Activated CD4-positive, alpha-beta T cell treated with anti-CD3 and anti-CD28 coated beads, Interleukin-2, Interleukin-4, amounts not matched to agents 100 ng/mL and 50 ng/mL, durations not matched to agents 16 hours and 8 hours (primary cell): ENCODE data around the gene ELAVL2.

Experiments
- DNase-seq: peaks from one replicate; pipeline ENCODE4 v3.0.0-alpha.2; 2020; ENCODE audit warnings: low spot score

Gene ELAVL2

GRCh38 chr9:23721466-23721865 is 104.6 kb downstream of the ELAVL2 start:
- no peak for DNase-seq

DNA sequence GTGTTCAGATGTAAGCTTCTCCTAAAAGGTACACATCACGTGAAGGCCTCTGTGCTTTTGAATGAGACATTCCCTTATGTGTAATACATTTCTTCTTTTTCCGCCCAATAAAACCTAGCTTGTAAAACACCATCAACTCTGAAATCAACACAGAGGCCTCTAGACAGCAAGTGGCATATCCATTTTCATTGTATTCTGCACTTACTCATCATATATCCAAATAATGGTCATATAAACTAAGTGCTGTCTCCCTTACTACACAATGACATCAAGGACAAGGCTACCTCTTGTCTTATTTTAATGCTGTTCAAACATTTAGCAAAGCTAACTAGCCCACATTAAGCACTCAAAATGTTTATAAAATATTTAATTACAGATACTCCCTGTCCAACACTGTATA is 108.5 kb downstream of the ELAVL2 start:
- no peak for DNase-seq

DNA sequence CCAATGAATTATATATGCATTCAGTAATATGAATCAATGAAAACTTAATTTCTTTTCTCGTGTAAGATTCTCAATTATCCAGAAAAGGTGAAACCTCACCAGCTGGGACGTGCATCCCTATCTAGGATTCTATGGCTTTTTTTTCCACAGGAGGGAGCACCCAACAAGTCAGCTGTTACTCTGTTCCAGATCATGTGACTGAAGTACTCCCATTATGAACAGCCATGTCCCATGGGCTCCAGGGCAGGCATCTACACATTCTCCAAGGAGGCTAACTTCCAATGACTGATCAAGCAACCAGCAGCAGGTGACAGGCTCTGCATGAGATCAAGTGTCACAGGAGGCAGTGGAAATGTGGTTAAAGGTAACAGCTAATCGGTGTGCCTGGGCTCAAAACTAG is 118.8 kb downstream of the ELAVL2 start:
- no peak for DNase-seq

DNA sequence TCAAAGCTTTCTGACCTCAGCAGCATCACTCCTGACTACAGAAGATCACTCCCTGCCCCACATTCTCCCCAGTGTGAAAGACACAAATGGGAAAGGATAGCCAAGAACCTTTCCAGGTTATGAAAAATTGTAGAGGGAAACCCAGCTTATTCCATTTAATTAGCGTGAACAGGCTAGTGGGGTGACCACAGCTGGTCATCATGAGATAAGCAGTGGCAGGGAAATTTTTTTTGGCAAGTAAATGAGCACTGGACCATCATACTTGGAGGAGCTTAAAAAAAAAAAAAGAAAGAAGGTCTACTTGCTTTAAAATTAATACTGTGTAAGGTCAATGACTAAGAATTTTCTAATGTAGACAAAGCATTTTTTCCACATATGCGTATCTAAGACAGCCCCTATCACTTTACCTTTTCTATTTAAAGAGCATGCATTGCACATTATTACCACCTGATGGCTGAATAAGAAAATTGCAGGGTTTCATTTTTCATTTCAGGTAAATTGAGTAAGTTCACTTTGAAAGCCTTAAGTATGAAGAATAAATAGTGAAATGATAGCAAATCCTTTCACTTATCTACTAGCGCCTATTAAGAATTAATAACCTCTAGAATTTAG is 123.6 kb downstream of the ELAVL2 start:
- no peak for DNase-seq

DNA sequence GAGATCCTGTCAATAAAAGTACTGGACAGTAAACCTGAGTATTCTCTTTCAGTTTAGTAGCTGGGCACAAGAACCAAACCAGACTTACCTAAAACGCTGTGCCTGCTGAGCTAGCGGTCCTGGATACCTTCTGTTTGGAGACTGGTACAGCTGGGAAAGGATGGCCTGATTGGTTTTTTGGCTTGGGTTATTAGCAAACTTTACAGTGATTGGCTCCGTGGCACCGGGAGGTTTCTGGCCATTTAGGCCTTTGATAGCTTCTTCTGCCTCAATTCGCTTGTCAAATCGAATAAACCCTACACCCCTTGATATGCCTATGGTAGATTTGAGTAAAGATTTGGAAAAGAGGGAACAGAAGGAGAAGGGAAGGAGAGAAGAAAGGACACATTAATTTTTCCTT is 124.7 kb downstream of the ELAVL2 start:
- no peak for DNase-seq

- DNase-seq, result no peak
Observed at GRCh38 chr9:23700359-23700758, 125.7 kb downstream of the ELAVL2 start.

GRCh38 chr9:23698161-23698560 is 127.9 kb downstream of the ELAVL2 start:
- no peak for DNase-seq

DNA sequence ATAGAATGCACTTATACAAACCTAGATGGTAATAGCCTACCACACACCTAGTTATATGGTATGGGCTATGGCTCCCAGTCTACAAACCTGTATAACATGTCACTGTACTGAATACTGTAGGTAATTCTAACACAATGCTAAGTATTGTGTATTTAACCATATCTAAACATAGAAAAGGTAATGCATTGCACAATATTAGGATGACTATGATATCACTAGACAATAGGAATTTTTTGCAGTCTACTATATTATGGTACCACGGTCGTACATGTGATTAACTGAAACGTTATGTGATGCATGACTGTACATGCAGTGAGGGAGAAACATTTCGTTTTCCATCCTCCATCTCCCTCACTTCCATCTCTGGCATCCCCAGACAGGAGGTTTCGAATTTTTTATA is 130.5 kb downstream of the ELAVL2 start:
- DNase-seq, result no peak

DNA sequence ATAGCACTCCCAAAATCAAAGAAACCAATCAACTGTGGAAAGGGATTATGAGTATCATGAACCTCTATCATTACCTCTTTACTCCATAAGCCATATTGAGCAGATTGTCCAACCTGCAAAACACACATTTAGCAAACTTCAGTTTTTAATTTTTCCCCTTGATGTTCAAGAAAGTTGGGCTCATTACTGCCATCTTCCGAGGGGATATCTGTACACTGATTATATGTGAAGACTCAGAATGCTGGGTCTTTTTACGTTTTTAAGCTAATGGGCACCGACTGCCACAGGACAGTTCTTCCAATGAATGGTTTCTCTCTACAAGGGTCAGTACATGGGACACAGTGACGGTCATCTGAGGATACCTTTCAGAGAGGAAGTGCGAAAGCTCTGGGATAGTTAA is 132.7 kb downstream of the ELAVL2 start:
- no peak for DNase-seq

GRCh38 chr9:23686896-23687295 is 139.1 kb downstream of the ELAVL2 start:
- no peak for DNase-seq

GRCh38 chr9:23686257-23686656 is 139.8 kb downstream of the ELAVL2 start:
- DNase-seq, result no peak

DNA sequence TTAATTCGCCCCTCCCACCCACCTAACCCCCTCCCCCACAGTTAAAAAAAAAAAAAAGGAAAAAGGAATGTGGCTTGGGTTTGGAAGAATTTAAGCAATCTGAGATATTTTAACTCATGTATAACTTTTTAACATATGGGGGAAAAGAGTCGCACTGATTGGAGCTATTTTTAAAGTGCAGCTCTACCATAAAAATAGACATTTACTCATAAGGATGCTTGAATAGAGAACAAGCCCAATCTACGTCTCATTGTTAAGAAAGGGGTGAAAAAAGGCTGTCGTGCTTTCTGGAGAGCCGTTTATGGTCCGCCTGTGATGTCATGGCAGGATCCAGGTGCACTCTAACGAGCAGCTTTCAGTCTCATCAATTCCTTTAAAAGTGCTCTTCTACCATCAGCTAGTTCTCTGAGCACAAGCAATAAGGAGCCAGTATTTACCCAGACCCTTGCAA is 142.4 kb downstream of the ELAVL2 start:
- DNase-seq, result no peak

DNA sequence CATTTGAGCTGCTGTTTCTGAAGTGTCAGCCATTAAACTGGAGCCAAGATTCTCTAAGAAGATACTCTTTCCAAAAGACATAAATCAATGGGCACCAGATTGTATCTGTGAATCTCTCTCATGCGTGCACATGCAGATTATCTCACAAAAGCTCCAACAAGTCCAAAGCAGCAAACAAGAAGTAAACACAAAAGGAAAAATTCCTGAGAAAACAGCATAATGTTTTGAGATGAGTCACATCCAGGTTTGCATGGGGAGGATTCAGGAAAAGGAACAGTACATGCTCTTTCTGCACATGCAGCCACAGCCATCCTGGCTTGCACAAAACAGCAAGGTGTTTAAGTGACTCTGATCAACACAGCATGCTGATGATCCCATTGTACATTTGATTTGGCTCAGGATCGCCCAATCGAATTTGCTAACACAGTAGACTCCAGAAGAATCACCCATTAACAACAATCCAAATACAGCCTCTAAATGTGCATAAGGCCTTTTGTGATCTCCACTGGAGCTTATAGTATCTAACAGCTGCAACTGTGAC is 143.1 kb downstream of the ELAVL2 start:
- no peak for DNase-seq

GRCh38 chr9:23682352-23682751 is 143.7 kb downstream of the ELAVL2 start:
- DNase-seq, result no peak

GRCh38 chr9:23677446-23677845 is 148.6 kb downstream of the ELAVL2 start:
- no peak for DNase-seq

DNA sequence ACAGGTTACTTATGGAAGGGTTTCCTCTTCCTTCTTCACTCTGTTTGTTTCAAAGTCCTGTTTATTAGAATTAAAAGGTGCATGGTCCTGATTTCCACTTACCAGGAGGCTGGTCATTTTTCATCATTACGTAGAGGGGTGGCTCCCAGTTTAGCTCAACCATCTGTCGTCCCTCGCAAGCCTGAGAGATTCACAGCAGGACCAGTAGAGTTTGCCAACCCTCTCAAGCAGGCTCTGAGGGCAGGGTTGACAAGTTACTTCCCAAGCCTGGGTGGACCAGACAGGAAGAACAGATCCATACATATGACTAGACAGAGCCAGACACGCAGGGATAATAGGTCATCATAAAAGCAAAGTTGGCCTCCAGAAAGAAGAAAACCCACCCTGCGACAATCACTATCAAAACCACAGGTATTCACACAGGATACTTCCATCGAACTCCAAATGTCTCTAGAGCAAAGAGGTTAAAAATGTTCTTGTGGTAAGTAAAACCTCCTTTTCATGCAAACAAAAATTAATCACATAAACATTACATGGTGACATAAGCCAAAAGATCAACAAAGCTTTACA is 151.9 kb downstream of the ELAVL2 start:
- no peak for DNase-seq

- no peak for DNase-seq
Observed at GRCh38 chr9:23672151-23672550, 153.9 kb downstream of the ELAVL2 start.

GRCh38 chr9:23669776-23670175 is 156.3 kb downstream of the ELAVL2 start:
- DNase-seq, result no peak

GRCh38 chr9:23665635-23666034 is 160.4 kb downstream of the ELAVL2 start:
- DNase-seq, result no peak

DNA sequence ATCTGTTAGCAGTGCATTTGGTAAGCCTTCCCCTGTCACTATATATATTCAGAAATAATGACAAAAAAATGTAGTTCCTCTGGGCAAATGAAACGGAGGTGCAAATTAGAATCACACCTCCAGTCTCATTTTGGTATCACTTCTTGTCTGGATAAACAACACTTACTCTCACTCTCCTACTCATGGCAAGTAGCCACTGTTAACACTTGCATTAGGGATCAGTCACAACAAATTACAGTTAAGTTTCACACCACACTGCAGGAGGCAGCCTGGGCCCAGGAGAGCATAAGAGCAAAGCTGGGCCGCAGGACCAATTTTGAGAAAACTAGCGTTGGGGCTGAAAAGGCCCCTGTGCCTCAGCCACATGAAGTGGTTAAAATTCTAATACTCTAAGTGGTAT is 161.0 kb downstream of the ELAVL2 start:
- no peak for DNase-seq

DNA sequence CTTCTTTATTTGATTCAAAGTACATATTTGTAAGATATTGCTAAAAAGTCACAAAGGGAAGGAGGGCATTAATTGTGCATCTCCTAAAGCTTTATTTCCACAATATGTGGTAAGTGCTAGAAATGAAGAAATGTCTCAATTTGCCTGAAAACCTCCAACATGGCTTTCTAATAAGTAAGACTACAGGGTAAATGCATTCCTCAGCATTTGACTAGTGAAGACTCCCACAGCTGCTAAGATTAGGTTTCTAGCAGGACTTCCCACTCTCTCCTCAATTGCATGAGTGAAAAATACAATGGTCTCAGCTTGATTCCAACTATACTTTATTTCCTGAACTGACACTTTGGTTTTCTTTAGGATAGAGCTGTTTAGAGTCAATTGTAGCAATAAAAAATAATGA is 162.1 kb downstream of the ELAVL2 start:
- no peak for DNase-seq

DNA sequence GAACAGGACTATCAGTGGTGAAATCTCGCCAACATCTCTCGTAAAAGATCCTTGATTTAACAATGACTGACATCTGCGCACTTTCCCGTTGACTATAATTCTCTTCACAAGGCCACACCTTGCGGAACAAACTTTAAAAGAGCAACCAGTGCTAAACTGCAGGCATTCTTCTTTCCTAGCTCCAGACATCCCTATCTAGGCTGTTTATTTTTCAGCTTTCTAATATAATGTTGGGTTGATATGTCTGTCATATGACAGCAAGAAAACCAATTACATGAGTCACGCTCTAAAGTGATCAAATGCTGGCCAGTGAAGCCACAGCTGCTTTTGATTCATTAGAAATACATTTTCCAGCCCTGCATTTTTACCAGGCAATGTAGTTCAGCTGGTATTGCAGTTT is 162.5 kb downstream of the ELAVL2 start:
- DNase-seq, result no peak

GRCh38 chr9:23663125-23663524 is 162.9 kb downstream of the ELAVL2 start:
- no peak for DNase-seq

- no peak for DNase-seq
Observed at GRCh38 chr9:23662320-23662719, 163.7 kb downstream of the ELAVL2 start.
